ENCODE data around the gene PRKCZ.
A peak's percentile ranks its signal among the peaks of the same experiment; 100 is the strongest.

PRKCZ gene

DNA sequence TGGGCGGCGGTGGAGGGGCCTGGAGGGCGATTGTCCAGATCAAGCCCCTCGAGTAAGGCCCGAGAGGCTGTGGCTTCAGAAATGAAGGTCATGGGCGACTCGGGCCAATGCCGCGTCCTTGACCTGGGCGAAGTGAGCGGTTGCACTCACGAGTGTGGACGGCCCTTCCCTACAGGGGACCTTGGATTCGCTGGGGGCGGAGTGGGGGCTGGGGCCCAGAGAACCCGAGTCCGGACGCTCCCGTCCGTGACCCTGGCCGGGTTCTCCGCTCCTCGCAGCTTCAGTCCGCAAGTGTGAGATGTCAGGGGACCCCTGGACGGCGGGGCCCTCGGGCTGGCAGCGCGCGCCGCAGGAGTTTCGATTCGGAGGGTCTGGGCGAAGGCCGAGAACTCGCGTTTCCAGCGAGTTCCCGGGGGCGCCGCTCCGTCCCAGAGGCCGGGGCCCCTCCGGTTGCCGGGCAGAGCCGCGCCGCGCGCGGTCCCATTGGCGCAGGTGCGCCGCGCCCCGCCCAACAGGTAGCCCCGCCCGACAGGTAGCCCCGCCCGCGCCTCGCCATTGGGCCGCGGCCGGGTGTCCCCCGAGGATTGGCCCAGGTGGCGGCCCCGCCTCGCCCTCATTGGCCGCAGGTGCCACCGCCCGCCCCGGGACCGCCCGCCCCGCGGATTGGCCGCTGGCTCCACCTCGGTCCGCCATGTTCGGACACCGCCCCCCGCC, at the start of gene PRKCZ:
Gene PRKCZ, plus strand, starts transcription at position 694 of the 714 bp plus-strand sequence. CDS start 220 bp downstream, outside the sequence.
- peak; percentile 91 to 94 for DNase-seq (ENCODE audit: low read depth in 2 of 2)

GRCh38 chr1:2000432-2000831, 49.8 kb upstream of the PRKCZ start:
- no peak for DNase-seq (ENCODE audit: low read depth in 2 of 2)

- DNase-seq (ENCODE audit: low read depth in 2 of 2): no peak
These were observed 49.4 kb upstream of the PRKCZ start for GRCh38 chr1:2000850-2001249.

DNA sequence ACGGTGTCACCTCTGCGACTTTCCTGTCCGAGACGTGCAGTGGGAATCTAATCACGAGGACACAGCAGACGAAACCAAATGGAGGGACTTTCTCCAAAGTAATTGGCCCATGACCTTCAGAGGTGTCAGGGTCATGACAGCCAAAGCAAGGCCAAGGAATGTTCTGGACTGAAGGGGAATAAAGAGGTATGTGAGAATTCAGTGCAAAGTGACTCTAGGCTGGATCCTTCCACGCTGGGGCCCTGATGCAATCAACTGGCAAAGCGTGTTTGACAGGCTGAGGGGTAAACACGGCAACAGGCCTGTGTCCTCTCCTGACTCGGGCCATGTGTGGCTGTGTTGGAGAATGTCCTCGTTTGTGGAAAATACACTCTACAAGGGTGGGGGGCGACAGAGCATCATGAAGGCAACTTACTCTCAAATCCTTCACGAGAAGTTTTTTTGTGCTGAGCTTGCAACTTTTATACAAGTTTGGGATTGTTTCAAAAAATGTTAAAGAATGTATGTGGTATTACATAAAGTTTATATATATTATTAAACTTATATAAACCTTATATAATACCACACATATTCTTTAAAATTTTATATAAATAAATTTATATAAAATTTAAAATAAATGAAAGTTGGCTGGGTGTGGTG, 48.3 kb upstream of the PRKCZ start:
- no peak for DNase-seq (ENCODE audit: low read depth in 2 of 2)

DNA sequence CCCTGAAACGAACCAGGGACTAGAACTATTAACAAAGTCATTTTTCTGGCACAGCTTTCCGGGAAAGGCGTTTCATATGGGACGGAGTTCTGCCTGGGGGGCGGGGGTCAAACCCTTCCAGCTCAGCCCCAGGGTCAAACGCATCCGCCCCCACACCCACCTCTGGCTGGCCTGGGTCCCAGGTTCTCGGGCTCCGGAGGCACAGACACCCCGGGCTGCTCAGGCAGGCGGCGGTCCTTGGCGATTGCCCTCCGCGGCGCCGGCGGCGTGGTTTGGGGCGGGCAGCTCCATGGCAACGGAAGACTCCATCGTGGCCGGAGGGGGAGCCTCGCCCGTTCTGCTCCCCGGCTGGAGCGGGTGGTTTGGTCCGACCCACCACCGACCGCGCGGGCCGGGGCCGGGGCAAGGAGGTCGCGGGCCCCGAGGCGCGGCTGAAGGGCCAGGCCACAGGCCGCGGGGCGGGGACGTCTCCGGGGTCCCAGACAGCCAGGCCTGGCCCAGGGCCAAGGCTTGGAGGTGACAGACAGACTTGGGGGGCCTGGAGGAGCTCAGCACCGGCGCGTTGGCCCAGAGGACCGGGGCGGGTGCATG, 46.6 kb upstream of the PRKCZ start, which contains the start of gene CFAP74:
Gene CFAP74, minus strand, starts transcription at position 246 of the 591 bp plus-strand sequence. CDS start 12,830 bp downstream, outside the sequence.
- peak in 1 of 2 donors; percentile 13 for DNase-seq (ENCODE audit: low read depth in 2 of 2)

GRCh38 chr1:2004856-2005255, 45.4 kb upstream of the PRKCZ start:
- DNase-seq (ENCODE audit: low read depth in 2 of 2): no peak

DNA sequence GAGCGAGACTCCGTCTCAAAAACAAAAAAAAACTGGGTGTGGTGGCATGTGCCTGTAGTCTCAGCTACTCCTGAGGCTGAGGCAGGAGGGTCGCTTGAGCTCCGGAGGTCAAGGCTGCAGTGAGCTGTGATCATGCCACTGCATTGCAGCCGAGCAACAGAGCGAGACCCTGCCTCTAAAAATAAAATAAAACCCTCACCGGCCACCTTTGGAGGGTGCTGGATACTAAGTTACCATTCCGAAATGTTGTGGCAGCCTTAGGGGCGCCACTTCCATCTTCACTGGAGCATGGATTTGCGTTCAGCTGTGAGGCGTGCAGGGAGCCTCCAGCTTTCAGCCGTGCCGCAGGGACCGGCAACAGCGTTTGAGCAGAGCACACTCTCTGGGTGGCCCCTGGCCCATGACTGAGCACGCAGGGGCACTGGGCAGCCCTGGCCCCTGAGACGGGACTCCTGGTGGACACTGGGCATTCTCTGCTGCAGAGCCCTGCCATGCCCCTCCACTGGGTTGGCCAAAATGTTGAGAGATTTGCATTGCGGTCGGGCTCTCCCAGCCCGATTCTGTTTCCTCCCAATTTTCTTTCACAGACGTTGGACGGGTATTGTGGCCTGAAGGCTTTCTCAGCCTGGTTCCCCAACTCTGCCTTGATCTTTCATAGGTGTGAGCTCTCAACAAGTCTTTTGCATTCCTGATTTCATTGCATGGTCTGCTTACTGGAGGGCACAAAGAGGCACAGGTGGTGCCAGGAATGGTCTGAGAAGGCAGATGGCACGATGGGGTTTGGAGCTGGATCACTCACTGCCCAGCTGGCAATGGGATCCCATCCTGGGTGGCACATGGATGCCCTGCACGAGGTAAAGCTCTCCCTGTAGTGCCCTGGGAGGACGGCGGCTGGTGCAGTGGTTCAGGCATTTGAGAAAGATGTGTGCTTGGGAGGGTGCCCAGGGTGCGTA, 40.8 kb upstream of the PRKCZ start:
- DNase-seq (ENCODE audit: low read depth in 2 of 2): no peak

GRCh38 chr1:2014181-2014580, 36.0 kb upstream of the PRKCZ start:
- no peak for DNase-seq (ENCODE audit: low read depth in 2 of 2)

DNA sequence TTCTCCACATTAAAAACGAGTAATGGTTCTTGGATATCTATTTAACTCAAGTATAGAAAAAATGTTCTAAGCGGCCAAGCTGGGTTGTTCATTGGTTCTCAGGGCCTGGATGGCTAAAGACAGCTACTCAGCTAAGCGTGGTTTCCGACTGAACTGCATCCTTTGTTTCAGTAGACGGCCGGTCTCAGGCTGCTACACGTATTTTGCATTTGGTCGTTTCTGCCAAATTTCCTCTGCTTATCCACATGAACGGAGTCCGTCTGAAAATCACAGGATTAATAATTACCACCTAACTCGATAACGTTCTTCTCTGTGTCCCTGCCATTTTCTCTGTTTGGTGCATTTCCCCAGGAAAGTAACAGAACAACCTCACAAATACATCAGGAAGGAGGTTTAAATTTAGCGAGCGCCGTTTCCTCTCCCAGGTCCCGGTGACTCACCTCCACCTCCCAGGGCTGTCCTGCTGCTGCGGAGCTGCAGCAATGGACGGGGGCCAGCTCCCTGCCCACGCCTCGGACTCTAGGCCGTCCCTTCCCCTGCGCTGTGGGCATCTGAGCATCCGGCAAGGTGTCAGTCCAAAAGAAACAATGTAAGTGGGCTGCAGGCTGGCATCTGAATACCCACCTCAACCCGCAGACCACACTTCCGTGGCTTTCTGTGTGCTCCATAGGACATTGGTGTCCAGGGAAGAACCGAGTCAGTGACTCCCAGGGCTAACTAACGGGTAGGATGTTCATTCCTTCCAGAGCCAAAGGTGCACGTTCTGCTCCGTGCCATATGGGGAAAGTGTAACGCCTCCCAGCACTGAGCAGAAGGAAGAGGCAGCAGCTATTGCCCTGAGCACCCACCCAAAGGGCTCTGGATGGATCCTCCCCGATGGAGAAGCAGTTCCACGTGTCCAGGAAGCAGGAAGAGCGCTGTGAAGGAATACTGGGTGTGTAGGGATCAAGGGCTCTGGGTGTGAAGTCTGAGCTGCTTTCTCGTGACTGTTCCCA, 35.2 kb upstream of the PRKCZ start:
- no peak for DNase-seq (ENCODE audit: low read depth in 2 of 2)

- no peak for DNase-seq (ENCODE audit: low read depth in 2 of 2)
These were observed 34.1 kb upstream of the PRKCZ start for GRCh38 chr1:2016123-2016522.

GRCh38 chr1:2018217-2019171, 31.7 kb upstream of the PRKCZ start:
- DNase-seq (ENCODE audit: low read depth in 2 of 2): no peak

- DNase-seq (ENCODE audit: low read depth in 2 of 2): no peak
These were observed 31.1 kb upstream of the PRKCZ start, which contains the start of gene GABRD for GRCh38 chr1:2019172-2019543. TSS of gene GABRD (plus strand) at chr1:2019345. CDS start at chr1:2019424, 79 bp downstream.

DNA sequence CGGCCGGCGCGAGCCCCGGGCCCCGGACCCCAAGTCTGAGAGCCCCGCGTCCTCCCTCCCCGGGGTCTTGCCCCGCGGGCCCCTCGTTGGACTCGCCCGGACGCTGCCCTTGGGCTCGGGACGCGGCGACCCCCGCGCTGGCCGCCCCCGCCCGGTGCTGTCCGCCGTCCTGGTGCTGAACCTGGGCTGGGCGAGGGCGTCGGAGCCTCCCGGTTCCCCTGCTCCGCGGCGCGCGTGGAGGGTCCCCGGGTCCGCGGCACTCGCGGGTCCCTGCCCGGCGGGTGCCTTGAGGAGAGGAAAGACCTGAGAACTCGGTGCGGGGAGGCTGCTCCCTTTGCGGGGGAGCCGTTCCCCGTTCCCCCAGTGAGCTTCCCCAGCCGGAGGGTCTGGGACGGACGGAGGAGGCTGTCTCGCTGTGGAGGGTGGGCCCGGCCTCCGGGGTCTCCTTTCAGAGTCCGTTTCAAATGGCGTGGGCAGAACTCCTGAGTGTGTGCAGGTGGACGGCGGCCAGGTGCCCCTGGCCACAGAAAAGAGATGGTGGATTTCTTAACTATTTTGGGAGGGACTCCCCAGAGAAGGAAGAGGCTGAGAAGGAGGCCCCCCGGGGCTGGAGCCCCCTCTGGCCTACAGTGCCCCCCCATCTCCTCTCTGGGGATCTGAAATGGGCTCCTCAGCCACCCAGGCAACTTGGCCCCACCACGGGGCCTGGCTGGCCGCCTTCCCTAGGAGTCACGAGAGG, 30.5 kb upstream of the PRKCZ start:
- DNase-seq (ENCODE audit: low read depth in 2 of 2): no peak

- no peak for DNase-seq (ENCODE audit: low read depth in 2 of 2)
These were observed 29.9 kb upstream of the PRKCZ start for GRCh38 chr1:2020310-2020655.

GRCh38 chr1:2021550-2021949, 28.7 kb upstream of the PRKCZ start:
- no peak for DNase-seq (ENCODE audit: low read depth in 2 of 2)

- no peak for DNase-seq (ENCODE audit: low read depth in 2 of 2)
These were observed 28.0 kb upstream of the PRKCZ start for GRCh38 chr1:2022063-2022770.

DNA sequence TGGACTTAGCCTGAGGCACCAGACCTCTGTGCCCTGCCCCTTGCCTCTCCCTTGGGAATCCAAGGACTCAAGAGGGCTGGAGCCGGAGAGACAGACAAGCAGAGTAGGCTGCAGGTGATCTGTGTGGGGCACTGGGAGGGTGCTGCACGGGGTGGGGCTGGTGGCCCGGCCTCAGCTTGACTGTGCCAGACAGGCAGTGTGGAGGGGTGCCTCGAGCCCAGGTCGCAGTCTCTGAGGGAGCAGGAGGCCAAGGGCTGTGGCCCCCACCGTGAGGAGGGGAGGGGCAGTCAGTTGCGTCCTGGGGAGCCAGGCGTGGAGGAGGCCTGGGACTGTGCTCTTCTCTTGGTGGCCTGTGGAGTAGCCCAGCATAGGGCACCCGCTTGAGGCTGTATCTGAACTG, 27.0 kb upstream of the PRKCZ start:
- DNase-seq (ENCODE audit: low read depth in 2 of 2): no peak

GRCh38 chr1:2024451-2024850, 25.8 kb upstream of the PRKCZ start:
- no peak for DNase-seq (ENCODE audit: low read depth in 2 of 2)

Data from stimulated activated CD8-positive, alpha-beta memory T cell treated with anti-CD3 and anti-CD28 coated beads, Interleukin-2, amount 100 ng/mL, for 48 hours (primary cell).